Prostate gland (tissue), 2 donors: Measurements from ENCODE around the gene IFT43. TPM values are rescaled to one million over a fixed set of nuclear protein-coding genes. Genes with fewer than 3 reads are reported as not detected.

ENCODE experiments used
- DNase-seq: peaks from one replicate; pipeline ENCODE4 v3.0.0-alpha.2; 2019; ENCODE audit warnings: low spot score
- H3K27ac ChIP-seq, 2 donors: fragments of 200-600 bp; sonication (generic); 2 replicates each; pipeline ENCODE4 v1.5.1; 2017 to 2019
- H3K27me3 ChIP-seq: fragments of 200-600 bp; sonication (generic); replicated peaks from 2 replicates; pipeline ENCODE4 v1.5.1; 2019; ENCODE audit not compliant: insufficient read depth
- H3K36me3 ChIP-seq, 2 donors: fragments of 200-600 bp; sonication (generic); 1 replicate in 1 of 2; 2 replicates in 1 of 2; pipeline versions ENCODE4 v1.5.1 to v1.8.1; 2017 to 2019
- H3K4me1 ChIP-seq: fragments of 200-600 bp; sonication (generic); replicated peaks from 2 replicates; pipeline ENCODE4 v1.5.1; 2019
- H3K4me3 ChIP-seq, 2 donors: fragments of 200-600 bp; sonication (generic); 2 replicates each; pipeline ENCODE4 v1.5.1; 2017 to 2019
- H3K9me3 ChIP-seq: fragments of 200-600 bp; sonication (generic); 2 replicates; pipeline ENCODE4 v1.5.1; 2017
- POLR2A ChIP-seq: fragments of 450-650 bp; IDR thresholded peaks from one replicate; pipeline ENCODE4 v1.6.1; 2016; ENCODE audit warnings: antibody characterized with exemption, mild to moderate bottlenecking
- POLR2AphosphoS5 ChIP-seq: sonication (generic); formaldehyde crosslinking; IDR thresholded peaks from one replicate; pipeline ENCODE4 v1.6.1; 2017; ENCODE audit warnings: antibody characterized with exemption
- WGBS: methylation state at CpG from one replicate; pipeline ENCODE4 v1.1.5; 2018; 5-methylcytosine and 5-hydroxymethylcytosine counted together
- intact Hi-C: fragments of 100-400 bp; cut with DNase I; formaldehyde crosslinking; loops from one replicate; pipeline ENCODE4 v1.14.2; 2022
- total RNA-seq, 2 donors: library from RNA; depleted of rRNA; stranded (reverse); fragments of >200 nt; gene quantifications; one replicate each; pipeline ENCODE4 v1.1.0, GENCODE V29; 2016
- TF ChIP-seq, protein P1 (sequence below), 4 experiments: fragments of 200-600 bp in 2 of 4; fragments of 450-650 bp in 2 of 4; sonication (generic) in 2 of 4; IDR thresholded peaks; 1 replicate in 3 of 4; 2 replicates in 1 of 4; pipeline ENCODE4 v1.5.1; 2016 to 2019; ENCODE audit warnings: antibody characterized with exemption in 4 of 4, mild to moderate bottlenecking in 2 of 4, moderate library complexity in 2 of 4

The IFT43 gene
- total RNA-seq, 2 donors from 2014 or later: 43.1 to 55.9 TPM

- no peak for DNase-seq
- intact Hi-C loops: loop anchor here (10.0 kb wide), 1 partner anchor 111 kb away; the partner anchor contains the start of genes IFT43 and TGFB3
- TF ChIP-seq POLR2A (no peak), POLR2AphosphoS5 (no peak)
- TF ChIP-seq, protein P1, sequence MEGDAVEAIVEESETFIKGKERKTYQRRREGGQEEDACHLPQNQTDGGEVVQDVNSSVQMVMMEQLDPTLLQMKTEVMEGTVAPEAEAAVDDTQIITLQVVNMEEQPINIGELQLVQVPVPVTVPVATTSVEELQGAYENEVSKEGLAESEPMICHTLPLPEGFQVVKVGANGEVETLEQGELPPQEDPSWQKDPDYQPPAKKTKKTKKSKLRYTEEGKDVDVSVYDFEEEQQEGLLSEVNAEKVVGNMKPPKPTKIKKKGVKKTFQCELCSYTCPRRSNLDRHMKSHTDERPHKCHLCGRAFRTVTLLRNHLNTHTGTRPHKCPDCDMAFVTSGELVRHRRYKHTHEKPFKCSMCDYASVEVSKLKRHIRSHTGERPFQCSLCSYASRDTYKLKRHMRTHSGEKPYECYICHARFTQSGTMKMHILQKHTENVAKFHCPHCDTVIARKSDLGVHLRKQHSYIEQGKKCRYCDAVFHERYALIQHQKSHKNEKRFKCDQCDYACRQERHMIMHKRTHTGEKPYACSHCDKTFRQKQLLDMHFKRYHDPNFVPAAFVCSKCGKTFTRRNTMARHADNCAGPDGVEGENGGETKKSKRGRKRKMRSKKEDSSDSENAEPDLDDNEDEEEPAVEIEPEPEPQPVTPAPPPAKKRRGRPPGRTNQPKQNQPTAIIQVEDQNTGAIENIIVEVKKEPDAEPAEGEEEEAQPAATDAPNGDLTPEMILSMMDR (IDR thresholded peaks at IDR 0.05): no peak
- no peak overlapping the region for H3K27ac ChIP-seq
- WGBS: 77% methylated on average over 5 of the region's 5 CpGs
- H3K27me3 ChIP-seq: no peaks in the 10 kb centered on the region
- H3K36me3 ChIP-seq: no peaks in the 10 kb centered on the region
- H3K4me1 ChIP-seq: no peaks in the 10 kb centered on the region
- no peaks in the 10 kb centered on the region for H3K9me3 ChIP-seq
- no peak overlapping the region for H3K4me3 ChIP-seq
These were observed 110.7 kb downstream of the IFT43 start for GRCh38 chr14:76096257-76096656.

- H3K36me3 ChIP-seq: no peaks in the 10 kb centered on the region
- H3K27me3 ChIP-seq: no peaks in the 10 kb centered on the region
- intact Hi-C loops: loop anchor here (10.0 kb wide), 1 partner anchor 113 kb away; the partner anchor contains the start of genes IFT43 and TGFB3
- H3K27ac ChIP-seq: no peak overlapping the region
- 94% methylated on average over 7 of the region's 7 CpGs for WGBS
- TF ChIP-seq POLR2A (no peak), POLR2AphosphoS5 (no peak)
- TF ChIP-seq, protein P1 (IDR thresholded peaks at IDR 0.05): no peak
- no peaks in the 10 kb centered on the region for H3K4me1 ChIP-seq
- DNase-seq: no peak
- no peaks in the 10 kb centered on the region for H3K9me3 ChIP-seq
- no peak overlapping the region for H3K4me3 ChIP-seq
These were observed 112.0 kb downstream of the IFT43 start for GRCh38 chr14:76097547-76097946.

GRCh38 chr14:76098047-76098446, 112.5 kb downstream of the IFT43 start:
- H3K4me1 ChIP-seq: no peaks in the 10 kb centered on the region
- H3K4me3 ChIP-seq: no peak overlapping the region
- 70% methylated on average over 8 of the region's 8 CpGs for WGBS
- no peaks in the 10 kb centered on the region for H3K27me3 ChIP-seq
- H3K9me3 ChIP-seq: no peaks in the 10 kb centered on the region
- no peaks in the 10 kb centered on the region for H3K36me3 ChIP-seq
- intact Hi-C loops: loop anchor here (10.0 kb wide), 1 partner anchor 113 kb away; the partner anchor contains the start of genes IFT43 and TGFB3
- TF ChIP-seq POLR2A (no peak), POLR2AphosphoS5 (no peak)
- TF ChIP-seq, protein P1 (IDR thresholded peaks at IDR 0.05): no peak
- DNase-seq: no peak
- H3K27ac ChIP-seq: no peak overlapping the region

DNA sequence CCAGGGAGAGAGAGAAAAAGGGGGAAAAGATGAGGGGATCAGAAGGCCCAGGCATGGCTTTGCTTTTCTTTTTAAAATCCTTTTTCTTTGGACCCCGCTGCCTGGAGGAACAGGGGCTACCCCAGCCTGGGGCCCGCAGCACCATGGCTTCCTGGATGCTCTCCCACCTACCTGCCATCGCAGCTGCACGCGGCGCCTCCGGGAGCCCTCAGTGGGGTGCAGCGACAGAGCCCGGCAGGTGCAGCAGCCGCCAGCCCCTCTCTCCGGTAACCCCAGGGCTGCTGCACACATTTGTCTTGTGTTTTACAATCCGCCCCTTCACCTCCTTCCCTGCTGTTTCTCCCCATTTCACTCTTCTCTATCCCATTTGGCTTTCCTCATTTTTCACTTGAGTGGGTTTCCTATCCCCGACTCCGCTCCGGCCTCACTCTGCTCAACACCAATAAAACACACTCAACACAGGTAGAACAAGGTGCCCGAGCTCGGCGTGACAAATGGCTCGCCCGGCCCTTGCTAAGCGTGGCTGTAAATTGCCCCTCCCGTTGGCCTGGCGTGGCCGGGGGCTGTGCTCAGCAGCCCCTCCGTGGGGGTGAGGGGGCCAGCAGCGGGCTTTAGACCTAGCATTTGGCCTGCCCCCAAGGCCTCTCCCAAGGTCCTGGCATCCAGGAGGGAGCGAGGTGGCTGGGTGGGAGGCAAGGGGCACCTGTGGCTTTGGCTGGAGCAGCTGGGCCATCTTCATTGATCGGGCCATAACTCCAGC, 113.5 kb downstream of the IFT43 start:
- Histone ChIP-seq H3K27me3 (no peaks in the 10 kb centered on the region), H3K4me1 (no peaks in the 10 kb centered on the region), H3K9me3 (no peaks in the 10 kb centered on the region), H3K4me3 (no peak overlapping the region), H3K36me3 (no peaks in the 10 kb centered on the region), H3K27ac (peak overlapping the region; percentile 51 to 63)
- no peak for TF ChIP-seq POLR2A
- TF ChIP-seq, protein P1 (IDR thresholded peaks at IDR 0.05): no peak
- TF ChIP-seq POLR2AphosphoS5: no peak
- no peak for DNase-seq
- intact Hi-C loops: loop anchor here (10.0 kb wide), 1 partner anchor 114 kb away; the partner anchor contains the start of genes IFT43 and TGFB3
- 76% methylated on average over 24 of the region's 28 CpGs for WGBS
